A549 treated with AZD2906 at 1 μM for 4 hours (cell line): Measurements from ENCODE around the gene TAS2R14. TPM values are rescaled to one million over a fixed set of nuclear protein-coding genes. Genes with fewer than 3 reads are reported as not detected.

Experiments used
- total RNA-seq: library from RNA; stranded (reverse); fragments of 200-300 nt; extraction: Qiagen RNA extraction; gene quantifications from 5 replicates; pipeline ENCODE4 v1.2.3, GENCODE V29; 2022

Gene TAS2R14
- total RNA-seq = 0.44 to 0.81 TPM (median 0.78 TPM) in 5 replicates

GRCh38 chr12:10939163-10939562, at the start of gene TAS2R14:
TSS of gene TAS2R14 (minus strand) at chr12:10939263. CDS start at chr12:10939207, 56 bp downstream.

GRCh38 chr12:10986812-10987211, 47.7 kb upstream of the TAS2R14 start, which contains the start of gene TAS2R50:
TSS of gene TAS2R50 (minus strand) at chr12:10986912. CDS start at chr12:10986860, 52 bp downstream.

GRCh38 chr12:10928746-10929286, 10.2 kb downstream of the TAS2R14 start, which contains the start of gene PRH2:
TSS of gene PRH2 (plus strand) at chr12:10929236. CDS start at chr12:10929274, 38 bp downstream.

GRCh38 chr12:10909462-10909861, 29.6 kb downstream of the TAS2R14 start, which contains the start of gene TAS2R13:
TSS of gene TAS2R13 (minus strand) at chr12:10909562. CDS start at chr12:10909298, 264 bp downstream.

Other genes starting within 250 kb of the TAS2R14 start
- 245 to 262 TPM (median 259 TPM) in 5 replicates for gene YBX3, start 215.9 kb downstream of the TAS2R14 start, total RNA-seq
- not detected in 5 replicates for gene TAS2R7, start 136.6 kb downstream of the TAS2R14 start, total RNA-seq
- not detected in 5 replicates for gene TAS2R8, start 132.0 kb downstream of the TAS2R14 start, total RNA-seq
- gene TAS2R9, start 129.1 kb downstream of the TAS2R14 start, total RNA-seq = not detected in 5 replicates
- gene TAS2R10, start 112.9 kb downstream of the TAS2R14 start, total RNA-seq = 0.06 to 0.09 TPM in 2 of 5 replicates, not detected in the others
- 0.80 to 3.2 TPM (median 2.3 TPM) in 5 replicates for gene PRR4, start 89.8 kb downstream of the TAS2R14 start, total RNA-seq
- 2.3 to 4.6 TPM (median 2.4 TPM) in 5 replicates for gene PRH1, start 55.0 kb downstream of the TAS2R14 start, total RNA-seq
- gene TAS2R13, start 29.7 kb downstream of the TAS2R14 start, total RNA-seq = 0.03 TPM in 1 of 5 replicates, not detected in the others
- gene PRH2, start 10.0 kb downstream of the TAS2R14 start, total RNA-seq = 0.23 to 0.48 TPM (median 0.43 TPM) in 3 of 5 replicates, not detected in the others
- gene TAS2R50, start 47.6 kb upstream of the TAS2R14 start, total RNA-seq = not detected in 5 replicates
- 0.06 TPM in 1 of 5 replicates, not detected in the others for gene TAS2R20, start 59.0 kb upstream of the TAS2R14 start, total RNA-seq
- 0.15 TPM in 1 of 5 replicates, not detected in the others for gene TAS2R19, start 83.4 kb upstream of the TAS2R14 start, total RNA-seq
- gene TAS2R31, start 92.1 kb upstream of the TAS2R14 start, total RNA-seq = 0.16 to 0.28 TPM (median 0.17 TPM) in 5 replicates
- not detected in 5 replicates for gene TAS2R46, start 123.0 kb upstream of the TAS2R14 start, total RNA-seq
- gene TAS2R43, start 153.1 kb upstream of the TAS2R14 start, total RNA-seq = not detected in 5 replicates
- 0.03 TPM in 1 of 5 replicates, not detected in the others for gene TAS2R30, start 195.4 kb upstream of the TAS2R14 start, total RNA-seq
- gene SMIM10L1, start 231.9 kb upstream of the TAS2R14 start, total RNA-seq = 8.0 to 8.5 TPM (median 8.2 TPM) in 5 replicates
- not detected in 5 replicates for gene TAS2R42, start 247.7 kb upstream of the TAS2R14 start, total RNA-seq